Lower leg skin (tissue), 4 donors: ENCODE measurements around the gene CCHCR1. TPM values are rescaled to one million over a fixed set of nuclear protein-coding genes. Genes with fewer than 3 reads are reported as not detected.
"Not testable (repeated sequence)": the region's sequence is repeated elsewhere in the genome, so short reads cannot be mapped to it uniquely, and the experiment has no call there.

Source experiments
- DNase-seq, 2 donors: peaks; one replicate each; pipeline ENCODE4 v3.0.0-alpha.2; 2019; ENCODE audit warnings: low spot score in 2 of 2
- H3K4me3 ChIP-seq: fragments of 200-600 bp; sonication (generic); 2 replicates; pipeline ENCODE4 v1.5.1; 2017; ENCODE audit warnings: mild to moderate bottlenecking, low read depth; ENCODE audit not compliant: poor library complexity, severe bottlenecking
- CTCF ChIP-seq, 3 donors: fragments of 450-650 bp; IDR thresholded peaks; one replicate each; pipeline ENCODE4 v1.5.1; 2016; ENCODE audit warnings: antibody characterized with exemption in 3 of 3, mild to moderate bottlenecking in 3 of 3, moderate library complexity in 2 of 3
- POLR2A ChIP-seq, 2 donors: fragments of 450-650 bp; IDR thresholded peaks; one replicate each; pipeline ENCODE4 v1.6.1; 2016 to 2017; ENCODE audit warnings: antibody characterized with exemption in 2 of 2, mild to moderate bottlenecking in 1 of 2, moderate library complexity in 1 of 2
- WGBS, 2 donors: methylation state at CpG; one replicate each; pipeline ENCODE4 v1.1.5; 2018; 5-methylcytosine and 5-hydroxymethylcytosine counted together
- intact Hi-C: fragments of 100-400 bp; cut with DNase I; formaldehyde crosslinking; loops from one replicate; pipeline ENCODE4 v1.15.0; 2023; ENCODE audit warnings: low total_unique reads
- total RNA-seq, 4 donors: library from RNA; depleted of rRNA; stranded (reverse); fragments of >200 nt; gene quantifications; one replicate each; pipeline ENCODE4 v1.1.0, GENCODE V29; 2016

The CCHCR1 gene
- total RNA-seq, 4 donors from 2014 or later = 13.1 to 34.1 (median 21.7) TPM

- DNase-seq = no peak
- intact Hi-C loops = no loop called here
- no peak for TF ChIP-seq CTCF (IDR thresholded peaks at IDR 0.05)
- TF ChIP-seq POLR2A (IDR thresholded peaks at IDR 0.05) = no peak
Observed at GRCh38 chr6:31172973-31173384, 15.4 kb upstream of the CCHCR1 start.

GRCh38 chr6:31171931-31172905 lies 14.6 kb upstream of the CCHCR1 start:
- intact Hi-C loops = no loop called here
- WGBS, 2 donors = 63 to 64% methylated on average over 15 to 16 of the region's 16 CpGs
- no peak for DNase-seq
- TF ChIP-seq POLR2A (IDR thresholded peaks at IDR 0.05) (no peak), CTCF (IDR thresholded peaks at IDR 0.05) (no peak)
- H3K4me3 ChIP-seq = no peak overlapping the region

More at GRCh38 chr6:31172973-31173384, 15.4 kb upstream of the CCHCR1 start:
- H3K4me3 ChIP-seq = no peak overlapping the region
- 70 to 78% methylated on average over 5 of the region's 5 CpGs for WGBS, 2 donors

- H3K4me3 ChIP-seq = no peak overlapping the region
- TF ChIP-seq CTCF (IDR thresholded peaks at IDR 0.05) = no peak
- no peak for TF ChIP-seq POLR2A (IDR thresholded peaks at IDR 0.05)
- WGBS, 2 donors = 81 to 85% methylated on average over 10 of the region's 10 CpGs
- no peak for DNase-seq
- intact Hi-C loops = no loop called here
Observed at GRCh38 chr6:31170987-31171671, 13.5 kb upstream of the CCHCR1 start.

GRCh38 chr6:31170600-31170881 lies 12.9 kb upstream of the CCHCR1 start, which contains the start of gene POU5F1:
Gene POU5F1 (minus strand): TSS chr6:31170682. CDS start chr6:31170620, 62 bp downstream.
- 71 to 72% methylated on average over 7 to 9 of the region's 9 CpGs for WGBS, 2 donors
- intact Hi-C loops = no loop called here
- no peak within 1 kb of the TSS for H3K4me3 ChIP-seq
- TF ChIP-seq CTCF (IDR thresholded peaks at IDR 0.05) (no peak), POLR2A (IDR thresholded peaks at IDR 0.05) (no peak)
- no peak for DNase-seq

GRCh38 chr6:31169858-31170599 lies 12.4 kb upstream of the CCHCR1 start:
- DNase-seq, intact Hi-C loops, H3K4me3 ChIP-seq: not testable (repeated sequence)
- whole genome bisulfite sequencing, 2 donors = 53 to 70% methylated on average over 21 of the region's 23 CpGs
